Osteoblast (primary cell): ENCODE measurements around the gene COQ10A. TPM values are rescaled to one million over a fixed set of nuclear protein-coding genes. Genes with fewer than 3 reads are reported as not detected.

ENCODE experiments used
- DNase-seq: peaks from one replicate; pipeline ENCODE4 v3.0.0; 2011; ENCODE audit warnings: low spot score, mixed read lengths; ENCODE audit not compliant: insufficient read length; ENCODE audit errors: missing footprints
- H2AFZ ChIP-seq: 2 replicates; pipeline ENCODE4 v1.6.0; 2011; ENCODE audit warnings: mild to moderate bottlenecking, low read length
- H3K27ac ChIP-seq: 2 replicates; pipeline ENCODE4 v1.5.1; 2011; ENCODE audit warnings: mild to moderate bottlenecking, low read depth, low read length, moderate library complexity
- H3K27me3 ChIP-seq: 2 replicates; pipeline ENCODE4 v1.6.0; 2012; ENCODE audit warnings: mild to moderate bottlenecking, control low read depth, inconsistent platforms, low read length, moderate library complexity; ENCODE audit not compliant: insufficient read depth
- H3K36me3 ChIP-seq: 2 replicates; pipeline ENCODE4 v1.5.1; 2011; ENCODE audit warnings: mild to moderate bottlenecking, low read length, control low read depth, moderate library complexity; ENCODE audit not compliant: insufficient read depth
- H3K4me1 ChIP-seq: 2 replicates; pipeline ENCODE4 v1.5.1; 2011; ENCODE audit warnings: mild to moderate bottlenecking, low read length, control low read depth, moderate library complexity; ENCODE audit not compliant: insufficient read depth
- H3K4me2 ChIP-seq: 2 replicates; pipeline ENCODE4 v1.6.0; 2011; ENCODE audit warnings: mild to moderate bottlenecking, low read length; ENCODE audit not compliant: insufficient read depth
- H3K4me3 ChIP-seq: fragments of 200-600 bp; sonication (generic); 3 replicates; pipeline ENCODE4 v1.5.1; 2012; ENCODE audit warnings: mild to moderate bottlenecking, low read length, inconsistent platforms; ENCODE audit not compliant: insufficient read depth
- H3K79me2 ChIP-seq: 2 replicates; pipeline ENCODE4 v1.6.0; 2012; ENCODE audit warnings: mild to moderate bottlenecking, low read length, control low read depth, inconsistent platforms; ENCODE audit not compliant: insufficient read depth
- H3K9me3 ChIP-seq: 2 replicates; pipeline ENCODE4 v1.5.1; 2011; ENCODE audit warnings: low read depth, low read length, control low read depth
- H4K20me1 ChIP-seq: 2 replicates; pipeline ENCODE4 v1.6.0; 2012; ENCODE audit warnings: mild to moderate bottlenecking, low read length, control low read depth; ENCODE audit not compliant: insufficient read depth
- CTCF ChIP-seq: IDR thresholded peaks from 2 replicates; pipeline ENCODE4 v1.5.1; 2011; ENCODE audit warnings: mild to moderate bottlenecking, low read depth, low read length, moderate library complexity; ENCODE audit errors: extremely low read depth
- total RNA-seq: library from RNA; depleted of rRNA; stranded (reverse); fragments of >200 nt; gene quantifications from 2 replicates; pipeline ENCODE4 v1.2.3, GENCODE V29; 2012

The COQ10A gene
- total RNA-seq, 1 donor: 10.1 TPM

DNA sequence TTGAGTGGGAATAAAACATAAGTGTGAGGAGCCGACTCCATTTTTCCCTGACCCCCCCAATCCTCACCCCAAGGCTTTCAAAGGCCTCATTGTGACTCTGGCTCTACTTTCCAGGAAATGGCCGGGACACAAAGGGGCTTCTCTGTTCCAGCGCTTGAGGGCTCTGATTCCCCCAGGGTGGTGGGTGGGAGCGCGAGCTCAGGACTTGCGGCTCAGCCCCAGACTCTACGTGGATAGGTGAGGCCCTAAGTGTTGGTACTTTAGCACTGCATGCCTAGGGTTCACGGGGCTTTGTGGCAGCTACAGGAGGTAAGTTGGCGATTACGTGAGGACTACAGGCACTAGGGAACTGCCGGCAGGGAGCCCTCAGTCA, 48.5 kb downstream of the COQ10A start:
- Histone ChIP-seq H3K4me3 (peak overlapping the region; percentile 81), H3K4me2 (peak overlapping the region; percentile 95), H4K20me1 (no peaks in the 10 kb centered on the region), H3K36me3 (peaks cover 21% of the 10 kb centered on the region), H3K4me1 (peaks cover 8% of the 10 kb centered on the region), H3K27me3 (no peaks in the 10 kb centered on the region), H2AFZ (peak overlapping the region; percentile 90), H3K27ac (peak overlapping the region; percentile 89), H3K9me3 (no peaks in the 10 kb centered on the region), H3K79me2 (peaks cover 22% of the 10 kb centered on the region)
- DNase-seq: no peak
- TF ChIP-seq CTCF: no peak

DNA sequence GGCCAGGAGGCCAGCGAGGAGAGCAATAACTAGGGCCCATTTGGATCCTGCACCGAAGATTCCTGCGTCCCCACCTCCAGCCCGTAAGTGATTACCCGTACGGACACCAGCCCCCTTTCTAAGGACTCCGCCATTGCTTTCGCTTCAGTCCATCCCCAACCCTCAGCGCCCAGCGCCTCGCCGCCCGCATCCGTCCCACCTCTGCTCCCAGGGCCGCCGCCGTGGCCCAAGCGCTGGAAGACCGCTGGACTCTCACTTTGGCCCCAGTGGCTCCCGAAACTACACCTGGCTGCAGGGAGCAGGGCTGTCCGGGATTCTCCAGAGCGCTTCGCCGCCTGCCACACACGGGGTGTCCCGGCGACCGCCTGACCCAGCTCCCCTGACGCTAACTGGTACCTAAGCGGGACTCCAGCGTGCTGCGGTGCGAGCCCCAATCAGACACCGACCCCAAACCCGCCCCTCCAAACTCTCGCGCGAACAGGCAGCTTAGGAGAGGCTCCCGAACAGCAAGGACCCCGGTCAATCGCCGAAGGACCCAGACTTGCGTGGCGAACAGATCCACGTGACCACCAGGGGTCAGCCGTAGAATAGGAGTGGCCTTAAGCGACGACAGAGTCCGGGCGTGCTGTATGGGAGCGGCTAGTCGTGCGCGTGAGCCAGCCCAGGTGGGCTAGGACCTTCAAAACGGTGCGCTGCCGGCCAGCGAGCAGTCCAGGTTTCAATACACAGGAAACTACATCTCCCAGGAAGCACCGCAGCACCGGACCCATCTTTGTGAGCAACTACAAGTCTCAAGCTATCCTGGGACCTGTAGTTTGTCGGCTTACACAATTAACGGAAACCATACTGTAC, 49.1 kb downstream of the COQ10A start, which contains the start of gene CNPY2:
Gene CNPY2, minus strand, starts transcription at position 367 of the 852 bp plus-strand sequence. CDS start 771 bp downstream, outside the sequence.
- Histone ChIP-seq H3K27me3 (no peaks in the 10 kb centered on the region), H3K36me3 (peaks cover 15% of the 10 kb centered on the region), H2AFZ (peak within 1 kb of the TSS; percentile 90), H4K20me1 (no peaks in the 10 kb centered on the region), H3K4me3 (peak within 1 kb of the TSS; percentile 81), H3K4me2 (peak within 1 kb of the TSS; percentile 95), H3K79me2 (peaks cover 22% of the 10 kb centered on the region), H3K9me3 (no peaks in the 10 kb centered on the region), H3K4me1 (peaks cover 8% of the 10 kb centered on the region), H3K27ac (peak within 1 kb of the TSS; percentile 89)
- no peak for TF ChIP-seq CTCF
- DNase-seq: peak; percentile 98

DNA sequence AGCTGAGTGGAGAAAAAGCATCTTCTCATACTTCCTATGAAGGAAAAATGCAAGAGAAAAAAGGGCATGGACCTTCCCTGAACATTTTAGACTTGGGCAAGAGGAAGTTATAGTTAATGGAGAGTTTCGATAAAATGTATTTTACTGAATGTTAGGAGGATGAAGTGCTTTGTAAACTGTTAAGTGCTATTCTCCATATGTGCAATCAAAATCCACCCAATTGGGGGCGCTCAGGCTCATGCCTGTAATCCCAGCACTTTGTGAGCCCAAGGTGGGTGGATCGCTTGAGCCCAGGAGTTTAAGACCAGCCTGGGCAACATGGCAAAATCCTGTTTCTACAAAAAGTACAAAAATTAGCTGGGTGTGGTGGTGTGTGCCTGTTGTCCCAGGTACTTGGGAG, 50.9 kb downstream of the COQ10A start:
- no peaks in the 10 kb centered on the region for H4K20me1 ChIP-seq
- TF ChIP-seq CTCF: no peak
- H3K9me3 ChIP-seq: no peaks in the 10 kb centered on the region
- no peak overlapping the region for H3K4me3 ChIP-seq
- DNase-seq: no peak
- H3K79me2 ChIP-seq: peaks cover 18% of the 10 kb centered on the region
- H3K27ac ChIP-seq: no peak overlapping the region
- no peak overlapping the region for H2AFZ ChIP-seq
- H3K36me3 ChIP-seq: peaks cover 10% of the 10 kb centered on the region
- no peaks in the 10 kb centered on the region for H3K27me3 ChIP-seq
- H3K4me2 ChIP-seq: no peak overlapping the region
- peaks cover 8% of the 10 kb centered on the region for H3K4me1 ChIP-seq

Other genes with a start within 250 kb of the COQ10A start
- gene IKZF4, start 245.9 kb upstream of the COQ10A start, total RNA-seq: 1.2 and 2.5 TPM in 2 replicates
- 162 and 459 TPM in 2 replicates for gene RPS26, start 225.0 kb upstream of the COQ10A start, total RNA-seq
- gene ERBB3, start 186.8 kb upstream of the COQ10A start, total RNA-seq: 1.1 and 2.4 TPM in 2 replicates
- gene PA2G4, start 162.4 kb upstream of the COQ10A start, total RNA-seq: 99.0 and 115 TPM in 2 replicates
- 1,930 and 2,844 TPM in 2 replicates for gene RPL41, start 150.3 kb upstream of the COQ10A start, total RNA-seq
- 9.0 and 10.6 TPM in 2 replicates for gene ZC3H10, start 148.7 kb upstream of the COQ10A start, total RNA-seq
- 239 and 304 TPM in 2 replicates for gene ESYT1, start 138.7 kb upstream of the COQ10A start, total RNA-seq
- gene MYL6B, start 114.4 kb upstream of the COQ10A start, total RNA-seq: 49.8 and 53.9 TPM in 2 replicates
- gene MYL6, start 108.6 kb upstream of the COQ10A start, total RNA-seq: 848 and 873 TPM in 2 replicates
- gene SMARCC2, start 77.5 kb upstream of the COQ10A start, total RNA-seq: 65.9 and 70.4 TPM in 2 replicates
- gene RNF41, start 45.0 kb upstream of the COQ10A start, total RNA-seq: 155 and 159 TPM in 2 replicates
- 26.8 and 27.4 TPM in 2 replicates for gene NABP2, start 42.6 kb upstream of the COQ10A start, total RNA-seq
- gene SLC39A5, start 36.9 kb upstream of the COQ10A start, total RNA-seq: not detected in 2 replicates
- gene ANKRD52, start 8.6 kb upstream of the COQ10A start, total RNA-seq: 17.7 and 18.8 TPM in 2 replicates
- 106 and 114 TPM in 2 replicates for gene CS, start 33.4 kb downstream of the COQ10A start, total RNA-seq
- gene CNPY2, start 49.0 kb downstream of the COQ10A start, total RNA-seq: 82.5 and 83.7 TPM in 2 replicates
- gene PAN2, start 67.1 kb downstream of the COQ10A start, total RNA-seq: 10.5 and 19.2 TPM in 2 replicates
- not detected in 2 replicates for gene IL23A, start 71.9 kb downstream of the COQ10A start, total RNA-seq
- gene STAT2, start 93.2 kb downstream of the COQ10A start, total RNA-seq: 567 and 652 TPM in 2 replicates
- not detected in 2 replicates for gene APOF, start 95.9 kb downstream of the COQ10A start, total RNA-seq
- 4.1 and 4.7 TPM in 2 replicates for gene TIMELESS, start 182.5 kb downstream of the COQ10A start, total RNA-seq
- gene MIP, start 187.7 kb downstream of the COQ10A start, total RNA-seq: not detected in 2 replicates
- gene SPRYD4, start 201.6 kb downstream of the COQ10A start, total RNA-seq: 2.5 and 2.7 TPM in 2 replicates
- gene GLS2, start 221.2 kb downstream of the COQ10A start, total RNA-seq: 0.36 TPM in 1 of 2 replicates, not detected in the other